ENCODE measurements around the gene PAPPA. TPM values are rescaled to one million over a fixed set of nuclear protein-coding genes. Genes with fewer than 3 reads are reported as not detected.

Gene PAPPA
- total RNA-seq, 3 donors from 2014 or later (not counting 1 experiment from before 2014, with no cell fraction given), result not detected

- Histone ChIP-seq H3K9me3 (ENCODE audit: control insufficient read depth, insufficient read depth, low read length) (no peaks in the 10 kb centered on the region), H3K27ac (ENCODE audit: low read length) (no peak overlapping the region), H3K4me3 (ENCODE audit: low read length) (no peak overlapping the region), H3K4me1 (ENCODE audit: control insufficient read depth, insufficient read depth, low read length) (no peaks in the 10 kb centered on the region), H3K36me3 (ENCODE audit: control insufficient read depth, insufficient read depth, low read length) (no peaks in the 10 kb centered on the region), H3K27me3 (ENCODE audit: control insufficient read depth, insufficient read depth, low read length) (no peaks in the 10 kb centered on the region)
- Mint-ChIP-seq H3K36me3 (no peaks in the 10 kb centered on the region), H3K9me3 (peaks cover 6 to 7% of the 10 kb centered on the region in 2 donors), H3K4me1 (no peaks in the 10 kb centered on the region), H3K27ac (no peak overlapping the region), H3K4me3 (no peak overlapping the region), H3K27me3 (ENCODE audit: low read depth in 2 of 2) (no peaks in the 10 kb centered on the region)
- DNase-seq (no peak), ATAC-seq (no peak)
- intact Hi-C loops (cut with micrococcal nuclease), result no loop called here
- 97% methylated on average over 3 of the region's 3 CpGs for WGBS (ENCODE audit: insufficient coverage)
- TF ChIP-seq CTCF (IDR thresholded peaks at IDR 0.05), result no peak
Measured at GRCh38 chr9:116313638-116314037, 160.0 kb downstream of the PAPPA start.

- no peak for TF ChIP-seq CTCF (IDR thresholded peaks at IDR 0.05)
- no peaks in the 10 kb centered on the region for H3K27me3 ChIP-seq (ENCODE audit: control insufficient read depth, insufficient read depth, low read length)
- H3K36me3 ChIP-seq (ENCODE audit: control insufficient read depth, insufficient read depth, low read length), result no peaks in the 10 kb centered on the region
- Mint-ChIP-seq H3K27me3 (ENCODE audit: low read depth in 2 of 2) (no peaks in the 10 kb centered on the region), H3K4me1 (no peaks in the 10 kb centered on the region), H3K36me3 (no peaks in the 10 kb centered on the region), H3K4me3 (no peak overlapping the region), H3K9me3 (peaks cover 6 to 7% of the 10 kb centered on the region in 2 donors), H3K27ac (no peak overlapping the region)
- intact Hi-C loops (cut with micrococcal nuclease), result no loop called here
- no peak overlapping the region for H3K4me3 ChIP-seq (ENCODE audit: low read length)
- WGBS (ENCODE audit: insufficient coverage), result 80% methylated on average over 2 of the region's 2 CpGs
- H3K4me1 ChIP-seq (ENCODE audit: control insufficient read depth, insufficient read depth, low read length), result no peaks in the 10 kb centered on the region
- no peak overlapping the region for H3K27ac ChIP-seq (ENCODE audit: low read length)
- no peaks in the 10 kb centered on the region for H3K9me3 ChIP-seq (ENCODE audit: control insufficient read depth, insufficient read depth, low read length)
- ATAC-seq (no peak), DNase-seq (no peak)
Measured at GRCh38 chr9:116316246-116316645, 162.7 kb downstream of the PAPPA start.

- Histone ChIP-seq H3K4me3 (ENCODE audit: low read length) (no peak overlapping the region), H3K27me3 (ENCODE audit: control insufficient read depth, insufficient read depth, low read length) (no peaks in the 10 kb centered on the region), H3K27ac (ENCODE audit: low read length) (no peak overlapping the region), H3K9me3 (ENCODE audit: control insufficient read depth, insufficient read depth, low read length) (no peaks in the 10 kb centered on the region), H3K36me3 (ENCODE audit: control insufficient read depth, insufficient read depth, low read length) (no peaks in the 10 kb centered on the region), H3K4me1 (ENCODE audit: control insufficient read depth, insufficient read depth, low read length) (no peaks in the 10 kb centered on the region)
- H3K4me3 Mint-ChIP-seq, result no peak overlapping the region
- no peak for DNase-seq
- 83% methylated on average over 2 of the region's 2 CpGs for WGBS (ENCODE audit: insufficient coverage)
- no peaks in the 10 kb centered on the region for H3K27me3 Mint-ChIP-seq (ENCODE audit: low read depth in 2 of 2)
- no peaks in the 10 kb centered on the region for H3K4me1 Mint-ChIP-seq
- no peaks in the 10 kb centered on the region for H3K36me3 Mint-ChIP-seq
- H3K9me3 Mint-ChIP-seq, result peaks cover 6 to 7% of the 10 kb centered on the region in 2 donors
- intact Hi-C loops (cut with micrococcal nuclease), result no loop called here
- no peak for ATAC-seq
- no peak overlapping the region for H3K27ac Mint-ChIP-seq
- no peak for TF ChIP-seq CTCF (IDR thresholded peaks at IDR 0.05)
Measured at GRCh38 chr9:116317503-116317902, 163.9 kb downstream of the PAPPA start.
